Loucy (cell line): Measurements from ENCODE around the gene MTA1.

Source experiments
- H2AFZ ChIP-seq: fragments of 200-600 bp; sonication (generic); 2 replicates; pipeline ENCODE4 v1.6.0; 2016; ENCODE audit warnings: antibody characterized with exemption, mild to moderate bottlenecking, low read length, moderate library complexity
- H3F3A ChIP-seq: fragments of 200-600 bp; 2 replicates; pipeline ENCODE4 v1.6.0; 2016; ENCODE audit warnings: antibody characterized with exemption, low read depth, mild to moderate bottlenecking
- H3K27me3 ChIP-seq: fragments of 200-600 bp; sonication (generic); 2 replicates; pipeline ENCODE4 v1.6.1; 2014; ENCODE audit warnings: low read length, mild to moderate bottlenecking; ENCODE audit not compliant: insufficient read depth, poor library complexity, severe bottlenecking
- H3K36me3 ChIP-seq: fragments of 200-600 bp; sonication (generic); 2 replicates; pipeline ENCODE4 v1.6.1; 2016; ENCODE audit warnings: low read length; ENCODE audit not compliant: insufficient read depth
- H3K4me1 ChIP-seq: fragments of 200-600 bp; sonication (generic); 2 replicates; pipeline ENCODE4 v1.5.1; 2014; ENCODE audit warnings: low read length, mild to moderate bottlenecking; ENCODE audit not compliant: insufficient read depth, poor library complexity, severe bottlenecking
- H3K4me2 ChIP-seq: fragments of 200-600 bp; sonication (generic); 2 replicates; pipeline ENCODE4 v1.6.0; 2014; ENCODE audit warnings: antibody characterized with exemption, low read length, low read depth, mild to moderate bottlenecking; ENCODE audit not compliant: poor library complexity, severe bottlenecking
- H3K4me3 ChIP-seq: fragments of 200-600 bp; sonication (generic); 2 replicates; pipeline ENCODE4 v1.5.1; 2014; ENCODE audit warnings: low read length, mild to moderate bottlenecking, mixed read lengths; ENCODE audit not compliant: poor library complexity, severe bottlenecking
- H3K79me2 ChIP-seq: fragments of 200-600 bp; sonication (generic); 2 replicates; pipeline ENCODE4 v1.6.1; 2014; ENCODE audit warnings: low read length; ENCODE audit not compliant: insufficient read depth
- H3K9ac ChIP-seq: fragments of 200-600 bp; sonication (generic); 2 replicates; pipeline ENCODE4 v1.6.0; 2014; ENCODE audit warnings: mild to moderate bottlenecking, low read depth, low read length, moderate library complexity; ENCODE audit not compliant: poor library complexity, severe bottlenecking
- H3K9me2 ChIP-seq: fragments of 200-600 bp; sonication (generic); replicated peaks from 2 replicates; pipeline ENCODE4 v1.6.1; 2016; ENCODE audit warnings: low read depth, low read length, mixed read lengths
- H3K9me3 ChIP-seq: fragments of 200-600 bp; sonication (generic); 2 replicates; pipeline ENCODE4 v1.6.1; 2014; ENCODE audit warnings: mild to moderate bottlenecking, antibody characterized with exemption, low read length, low read depth; ENCODE audit not compliant: insufficient read depth
- H4K20me1 ChIP-seq: fragments of 200-600 bp; sonication (generic); 2 replicates; pipeline ENCODE4 v1.6.0; 2014; ENCODE audit warnings: antibody characterized with exemption, low read length, mild to moderate bottlenecking; ENCODE audit not compliant: insufficient read depth, poor library complexity, severe bottlenecking
- EZH2phosphoT487 ChIP-seq: fragments of 200-600 bp; IDR thresholded peaks from 2 replicates; pipeline ENCODE4 v1.6.1; 2018; ENCODE audit warnings: antibody characterized with exemption, mild to moderate bottlenecking, moderate library complexity, borderline replicate concordance
- TF ChIP-seq, protein P1 (sequence below): fragments of 200-600 bp; sonication (generic); conservative IDR thresholded peaks from 2 replicates; pipeline ENCODE4 v1.5.1; 2014; ENCODE audit warnings: mild to moderate bottlenecking, antibody characterized with exemption, low read length

MTA1 gene

DNA sequence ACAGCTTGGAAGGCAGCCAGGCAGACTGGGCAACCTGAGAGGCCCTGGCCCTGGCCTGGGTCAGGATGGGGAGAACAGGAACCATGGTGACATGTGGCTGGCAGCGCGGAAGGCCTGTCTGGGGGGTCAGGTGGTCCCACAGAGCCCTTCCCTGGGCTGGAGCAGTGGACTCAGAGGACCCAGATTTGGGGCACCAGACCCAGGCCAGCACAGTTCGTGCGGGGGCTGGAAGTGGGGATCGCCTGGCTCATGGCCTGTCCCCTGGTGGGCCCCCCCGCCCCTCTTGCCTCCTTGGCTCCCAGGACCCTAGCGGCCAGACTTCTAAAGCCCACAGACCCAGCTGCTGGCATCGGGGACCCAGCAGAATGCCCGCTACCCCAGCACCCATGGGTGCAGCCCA, 21.4 kb downstream of the MTA1 start:
- Histone ChIP-seq H3K27me3 (no peaks in the 10 kb centered on the region), H2AFZ (no peak overlapping the region), H3K4me2 (no peak overlapping the region), H3K4me1 (no peaks in the 10 kb centered on the region), H3K79me2 (peaks cover 47% of the 10 kb centered on the region), H4K20me1 (peaks cover 36% of the 10 kb centered on the region), H3K9me3 (no peaks in the 10 kb centered on the region), H3K36me3 (peaks cover 40% of the 10 kb centered on the region; the same call in 1 of the 2 replicates), H3K9ac (no peak overlapping the region), H3F3A (no peaks in the 10 kb centered on the region), H3K9me2 (no peaks in the 10 kb centered on the region), H3K4me3 (no peak overlapping the region)
- no peak for TF ChIP-seq EZH2phosphoT487
- TF ChIP-seq, protein P1, sequence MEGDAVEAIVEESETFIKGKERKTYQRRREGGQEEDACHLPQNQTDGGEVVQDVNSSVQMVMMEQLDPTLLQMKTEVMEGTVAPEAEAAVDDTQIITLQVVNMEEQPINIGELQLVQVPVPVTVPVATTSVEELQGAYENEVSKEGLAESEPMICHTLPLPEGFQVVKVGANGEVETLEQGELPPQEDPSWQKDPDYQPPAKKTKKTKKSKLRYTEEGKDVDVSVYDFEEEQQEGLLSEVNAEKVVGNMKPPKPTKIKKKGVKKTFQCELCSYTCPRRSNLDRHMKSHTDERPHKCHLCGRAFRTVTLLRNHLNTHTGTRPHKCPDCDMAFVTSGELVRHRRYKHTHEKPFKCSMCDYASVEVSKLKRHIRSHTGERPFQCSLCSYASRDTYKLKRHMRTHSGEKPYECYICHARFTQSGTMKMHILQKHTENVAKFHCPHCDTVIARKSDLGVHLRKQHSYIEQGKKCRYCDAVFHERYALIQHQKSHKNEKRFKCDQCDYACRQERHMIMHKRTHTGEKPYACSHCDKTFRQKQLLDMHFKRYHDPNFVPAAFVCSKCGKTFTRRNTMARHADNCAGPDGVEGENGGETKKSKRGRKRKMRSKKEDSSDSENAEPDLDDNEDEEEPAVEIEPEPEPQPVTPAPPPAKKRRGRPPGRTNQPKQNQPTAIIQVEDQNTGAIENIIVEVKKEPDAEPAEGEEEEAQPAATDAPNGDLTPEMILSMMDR: no peak

DNA sequence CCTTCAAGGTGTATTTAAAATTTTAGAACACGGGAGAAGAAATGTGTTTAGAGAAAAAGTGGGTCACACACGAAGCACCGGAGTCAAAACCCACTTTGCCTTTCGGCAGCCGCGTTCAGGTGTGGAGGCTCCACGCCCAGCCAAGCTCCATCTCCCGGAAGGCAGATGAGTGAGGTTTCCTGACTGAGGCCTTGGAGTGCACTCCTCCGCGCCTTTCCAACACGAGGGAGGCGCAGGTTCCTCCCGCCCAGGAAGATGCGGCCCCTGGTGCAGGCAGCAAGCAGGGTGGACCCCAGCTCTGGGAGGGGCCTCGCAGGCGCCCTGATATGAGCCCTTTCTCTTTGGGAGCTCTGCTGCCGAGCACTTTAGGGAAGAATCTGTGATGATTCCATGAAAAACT, 22.5 kb downstream of the MTA1 start:
- no peak for TF ChIP-seq EZH2phosphoT487
- TF ChIP-seq, protein P1: no peak

DNA sequence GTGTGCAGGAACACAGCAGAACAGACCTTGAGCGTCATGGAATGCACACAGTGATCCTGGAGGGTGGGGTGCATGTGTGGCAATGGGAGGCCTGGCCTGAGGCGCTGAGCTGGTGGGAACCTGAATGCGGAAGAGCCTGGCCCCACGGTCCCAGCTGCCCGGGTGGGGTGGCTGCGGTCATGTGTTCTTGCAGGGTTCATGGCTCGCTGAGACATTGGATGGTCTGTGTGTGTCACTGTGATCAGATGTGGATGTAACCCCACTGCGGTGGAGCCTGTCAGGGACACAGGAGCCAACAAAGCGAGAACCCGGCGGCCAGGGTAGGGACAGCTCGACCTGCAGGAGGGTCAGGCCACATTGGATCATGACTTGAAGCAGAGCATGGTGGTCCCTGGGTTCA, 23.2 kb downstream of the MTA1 start:
- H3F3A ChIP-seq: no peaks in the 10 kb centered on the region
- H3K9me3 ChIP-seq: no peaks in the 10 kb centered on the region
- H3K4me1 ChIP-seq: no peaks in the 10 kb centered on the region
- H3K4me3 ChIP-seq: no peak overlapping the region
- H2AFZ ChIP-seq: no peak overlapping the region
- no peaks in the 10 kb centered on the region for H3K9me2 ChIP-seq
- H3K36me3 ChIP-seq: peaks cover 41% of the 10 kb centered on the region; the same call in 1 of the 2 replicates
- peaks cover 32% of the 10 kb centered on the region for H3K79me2 ChIP-seq
- no peak overlapping the region for H3K9ac ChIP-seq
- TF ChIP-seq EZH2phosphoT487: no peak
- TF ChIP-seq, protein P1: no peak
- H3K4me2 ChIP-seq: no peak overlapping the region
- H3K27me3 ChIP-seq: no peaks in the 10 kb centered on the region
- peaks cover 26% of the 10 kb centered on the region for H4K20me1 ChIP-seq

More for the DNA sequence above, 22.5 kb downstream of the MTA1 start:
- no peaks in the 10 kb centered on the region for H3K4me1 ChIP-seq
- no peak overlapping the region for H3K4me2 ChIP-seq
- H3K9me2 ChIP-seq: no peaks in the 10 kb centered on the region
- H4K20me1 ChIP-seq: peaks cover 31% of the 10 kb centered on the region
- H3K36me3 ChIP-seq: peaks cover 41% of the 10 kb centered on the region; the same call in 1 of the 2 replicates
- no peak overlapping the region for H3K4me3 ChIP-seq
- H3F3A ChIP-seq: no peaks in the 10 kb centered on the region
- peaks cover 39% of the 10 kb centered on the region for H3K79me2 ChIP-seq
- H3K9me3 ChIP-seq: no peaks in the 10 kb centered on the region
- no peaks in the 10 kb centered on the region for H3K27me3 ChIP-seq
- no peak overlapping the region for H3K9ac ChIP-seq
- no peak overlapping the region for H2AFZ ChIP-seq
